HepG2 (cell line): ENCODE measurements around the gene ADAT3.

ENCODE experiments used
- CTCF ChIP-seq: sonication (generic); formaldehyde crosslinking; IDR thresholded peaks from 2 replicates; pipeline ENCODE4 v1.5.0; 2020; ENCODE audit warnings: mild to moderate bottlenecking, missing genetic modification reagents, moderate library complexity
- KAT2B ChIP-seq: fragments of 150-350 bp; IDR thresholded peaks from 2 replicates; pipeline ENCODE4 v1.6.1; 2014; ENCODE audit warnings: low read depth, low read length, borderline replicate concordance
- KDM5A ChIP-seq: fragments of 200-600 bp; sonication (generic); IDR thresholded peaks from 2 replicates; pipeline ENCODE4 v1.7.0; 2018; ENCODE audit warnings: antibody characterized with exemption, mild to moderate bottlenecking, low read length, borderline replicate concordance
- MAX ChIP-seq: IDR thresholded peaks from 2 replicates; pipeline ENCODE4 v1.6.1; 2012; ENCODE audit warnings: inconsistent platforms
- MLX ChIP-seq: IDR thresholded peaks from 2 replicates; pipeline ENCODE4 v1.6.1; 2016
- NFIC ChIP-seq: IDR thresholded peaks from 2 replicates; pipeline ENCODE4 v1.6.1; 2012; ENCODE audit warnings: mild to moderate bottlenecking, low read length, inconsistent platforms
- PCBP1 ChIP-seq: fragments of 200-400 bp; formaldehyde crosslinking; IDR thresholded peaks from 2 replicates; pipeline ENCODE4 v1.6.1; 2017; ENCODE audit warnings: mild to moderate bottlenecking, low read depth, low read length, borderline replicate concordance
- ZBTB10 ChIP-seq: sonication (generic); formaldehyde crosslinking; IDR thresholded peaks from 2 replicates; pipeline ENCODE4 v1.4.0; 2020; ENCODE audit warnings: missing genetic modification reagents, borderline replicate concordance
- ZNF614 ChIP-seq: IDR thresholded peaks from 2 replicates; pipeline ENCODE4 v1.6.1; 2018; ENCODE audit warnings: missing biosample characterization, missing genetic modification reagents, inconsistent platforms, borderline replicate concordance
- TF ChIP-seq, protein P1 (sequence below): sonication (generic); formaldehyde crosslinking; IDR thresholded peaks from 2 replicates; pipeline ENCODE4 v1.4.0; 2020; ENCODE audit warnings: missing genetic modification reagents
- TF ChIP-seq, protein P2 (sequence below): sonication (generic); formaldehyde crosslinking; IDR thresholded peaks from 2 replicates; pipeline ENCODE4 v1.8.0; 2022; ENCODE audit warnings: mild to moderate bottlenecking, missing genetic modification reagents; ENCODE audit not compliant: insufficient replicate concordance
- TF ChIP-seq, protein P3 (sequence below): IDR thresholded peaks from 2 replicates; pipeline ENCODE4 v1.6.1; 2012; ENCODE audit warnings: low read length, improper control_type of control experiment

GRCh38 chr19:1936430-1936829 lies 31.2 kb downstream of the ADAT3 start:
- TF ChIP-seq, protein P1, sequence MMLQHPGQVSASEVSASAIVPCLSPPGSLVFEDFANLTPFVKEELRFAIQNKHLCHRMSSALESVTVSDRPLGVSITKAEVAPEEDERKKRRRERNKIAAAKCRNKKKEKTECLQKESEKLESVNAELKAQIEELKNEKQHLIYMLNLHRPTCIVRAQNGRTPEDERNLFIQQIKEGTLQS = no peak
- TF ChIP-seq KDM5A = no peak
- no peak for TF ChIP-seq ZNF614 (CRISPR knock-in tag)
- TF ChIP-seq MAX = no peak
- TF ChIP-seq NFIC = no peak
- no peak for TF ChIP-seq PCBP1
- TF ChIP-seq ZBTB10 = no peak
- no peak for TF ChIP-seq MLX (CRISPR knock-in tag)
- TF ChIP-seq, protein P2, sequence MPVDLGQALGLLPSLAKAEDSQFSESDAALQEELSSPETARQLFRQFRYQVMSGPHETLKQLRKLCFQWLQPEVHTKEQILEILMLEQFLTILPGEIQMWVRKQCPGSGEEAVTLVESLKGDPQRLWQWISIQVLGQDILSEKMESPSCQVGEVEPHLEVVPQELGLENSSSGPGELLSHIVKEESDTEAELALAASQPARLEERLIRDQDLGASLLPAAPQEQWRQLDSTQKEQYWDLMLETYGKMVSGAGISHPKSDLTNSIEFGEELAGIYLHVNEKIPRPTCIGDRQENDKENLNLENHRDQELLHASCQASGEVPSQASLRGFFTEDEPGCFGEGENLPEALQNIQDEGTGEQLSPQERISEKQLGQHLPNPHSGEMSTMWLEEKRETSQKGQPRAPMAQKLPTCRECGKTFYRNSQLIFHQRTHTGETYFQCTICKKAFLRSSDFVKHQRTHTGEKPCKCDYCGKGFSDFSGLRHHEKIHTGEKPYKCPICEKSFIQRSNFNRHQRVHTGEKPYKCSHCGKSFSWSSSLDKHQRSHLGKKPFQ = no peak
- TF ChIP-seq, protein P3, sequence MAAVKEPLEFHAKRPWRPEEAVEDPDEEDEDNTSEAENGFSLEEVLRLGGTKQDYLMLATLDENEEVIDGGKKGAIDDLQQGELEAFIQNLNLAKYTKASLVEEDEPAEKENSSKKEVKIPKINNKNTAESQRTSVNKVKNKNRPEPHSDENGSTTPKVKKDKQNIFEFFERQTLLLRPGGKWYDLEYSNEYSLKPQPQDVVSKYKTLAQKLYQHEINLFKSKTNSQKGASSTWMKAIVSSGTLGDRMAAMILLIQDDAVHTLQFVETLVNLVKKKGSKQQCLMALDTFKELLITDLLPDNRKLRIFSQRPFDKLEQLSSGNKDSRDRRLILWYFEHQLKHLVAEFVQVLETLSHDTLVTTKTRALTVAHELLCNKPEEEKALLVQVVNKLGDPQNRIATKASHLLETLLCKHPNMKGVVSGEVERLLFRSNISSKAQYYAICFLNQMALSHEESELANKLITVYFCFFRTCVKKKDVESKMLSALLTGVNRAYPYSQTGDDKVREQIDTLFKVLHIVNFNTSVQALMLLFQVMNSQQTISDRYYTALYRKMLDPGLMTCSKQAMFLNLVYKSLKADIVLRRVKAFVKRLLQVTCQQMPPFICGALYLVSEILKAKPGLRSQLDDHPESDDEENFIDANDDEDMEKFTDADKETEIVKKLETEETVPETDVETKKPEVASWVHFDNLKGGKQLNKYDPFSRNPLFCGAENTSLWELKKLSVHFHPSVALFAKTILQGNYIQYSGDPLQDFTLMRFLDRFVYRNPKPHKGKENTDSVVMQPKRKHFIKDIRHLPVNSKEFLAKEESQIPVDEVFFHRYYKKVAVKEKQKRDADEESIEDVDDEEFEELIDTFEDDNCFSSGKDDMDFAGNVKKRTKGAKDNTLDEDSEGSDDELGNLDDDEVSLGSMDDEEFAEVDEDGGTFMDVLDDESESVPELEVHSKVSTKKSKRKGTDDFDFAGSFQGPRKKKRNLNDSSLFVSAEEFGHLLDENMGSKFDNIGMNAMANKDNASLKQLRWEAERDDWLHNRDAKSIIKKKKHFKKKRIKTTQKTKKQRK = no peak
- TF ChIP-seq CTCF (CRISPR knock-in tag) = no peak
- no peak for TF ChIP-seq KAT2B
